HEK293 (cell line): ENCODE results near the gene MATR3.
"Not testable (repeated sequence)": the region's sequence is repeated elsewhere in the genome, so short reads cannot be mapped to it uniquely, and the experiment has no call there.

ENCODE experiments used
- CTCF ChIA-PET: fragments of 350-600 bp; formaldehyde crosslinking; extraction: SDS; loops from one replicate; lab custom pipeline; 2021; ENCODE audit warnings: antibody characterized with exemption; lab: Yijun Ruan, JAX
- POLR2A ChIA-PET: fragments of 300-600 bp; formaldehyde crosslinking; extraction: SDS; loops from one replicate; lab custom pipeline; 2020; ENCODE audit warnings: antibody characterized with exemption, inconsistent platforms; lab: Yijun Ruan, JAX
- H3K27ac ChIP-seq: fragments of 200-500 bp; sonication (Bioruptor generic); 2 replicates; pipeline ENCODE4 v1.5.1; 2014; ENCODE audit warnings: low read depth, low read length, control low read depth, inconsistent platforms; ENCODE audit errors: extremely low read depth
- H3K36me3 ChIP-seq, 2 experiments: fragments of 200-500 bp in 1 of 2; sonication (Bioruptor generic) in 1 of 2; 1 replicate in 1 of 2; 2 replicates in 1 of 2; pipeline ENCODE4 v1.5.1; 2014 to 2017; ENCODE audit warnings: inconsistent platforms in 2 of 2, low read length in 2 of 2; ENCODE audit not compliant: control insufficient read depth in 2 of 2, insufficient read depth in 1 of 2
- H3K4me1 ChIP-seq: fragments of 200-500 bp; sonication (Bioruptor generic); 2 replicates; pipeline ENCODE4 v1.5.1; 2014; ENCODE audit warnings: mild to moderate bottlenecking, low read length, inconsistent platforms; ENCODE audit not compliant: control insufficient read depth, insufficient read depth
- H3K4me3 ChIP-seq: 2 replicates; pipeline ENCODE4 v1.5.1; 2011; ENCODE audit warnings: low read depth, mild to moderate bottlenecking, control low read depth, low read length, moderate library complexity
- H3K9me3 ChIP-seq: fragments of 200-500 bp; sonication (Bioruptor generic); 2 replicates; pipeline ENCODE4 v1.5.1; 2014; ENCODE audit warnings: low read depth, low read length, inconsistent platforms; ENCODE audit not compliant: control insufficient read depth, insufficient read depth
- GLIS1 ChIP-seq: fragments of 450-650 bp; formaldehyde crosslinking; IDR thresholded peaks from 2 replicates; pipeline ENCODE4 v1.5.1; 2016; ENCODE audit warnings: missing biosample characterization, missing genetic modification characterization
- KLF7 ChIP-seq: fragments of 450-650 bp; formaldehyde crosslinking; IDR thresholded peaks from 2 replicates; pipeline ENCODE4 v1.5.1; 2016; ENCODE audit warnings: missing biosample characterization, missing genetic modification characterization, borderline replicate concordance
- SETDB1 ChIP-seq: IDR thresholded peaks from one replicate; pipeline ENCODE4 v1.6.1; 2017; ENCODE audit warnings: mild to moderate bottlenecking, low read length, moderate library complexity, mixed read lengths; ENCODE audit not compliant: insufficient read length
- YY1 ChIP-seq: fragments of 450-650 bp; formaldehyde crosslinking; IDR thresholded peaks from 2 replicates; pipeline ENCODE4 v1.5.1; 2018; ENCODE audit warnings: missing biosample characterization, missing genetic modification characterization
- ZBTB6 ChIP-seq: fragments of 450-650 bp; formaldehyde crosslinking; IDR thresholded peaks from 2 replicates; pipeline ENCODE4 v1.5.1; 2017; ENCODE audit warnings: missing biosample characterization, missing genetic modification characterization
- ZNF121 ChIP-seq: fragments of 450-650 bp; formaldehyde crosslinking; IDR thresholded peaks from 2 replicates; pipeline ENCODE4 v1.5.1; 2016; ENCODE audit warnings: missing biosample characterization, missing genetic modification characterization
- ZNF202 ChIP-seq: fragments of 450-650 bp; formaldehyde crosslinking; IDR thresholded peaks from 2 replicates; pipeline ENCODE4 v1.5.1; 2016; ENCODE audit warnings: missing biosample characterization, missing genetic modification characterization, borderline replicate concordance
- ZNF223 ChIP-seq: fragments of 450-650 bp; formaldehyde crosslinking; IDR thresholded peaks from 2 replicates; pipeline ENCODE4 v1.5.1; 2016; ENCODE audit warnings: missing biosample characterization, missing genetic modification characterization
- ZNF362 ChIP-seq: fragments of 450-650 bp; formaldehyde crosslinking; IDR thresholded peaks from 2 replicates; pipeline ENCODE4 v1.5.1; 2016; ENCODE audit warnings: missing biosample characterization, missing genetic modification characterization
- ZNF558 ChIP-seq: fragments of 450-650 bp; formaldehyde crosslinking; IDR thresholded peaks from 2 replicates; pipeline ENCODE4 v1.5.1; 2016; ENCODE audit warnings: missing biosample characterization, missing genetic modification characterization
- ZNF791 ChIP-seq: fragments of 450-650 bp; formaldehyde crosslinking; IDR thresholded peaks from 2 replicates; pipeline ENCODE4 v1.5.1; 2016; ENCODE audit warnings: missing biosample characterization, missing genetic modification characterization

MATR3 gene

GRCh38 chr5:139344177-139344576, 50.6 kb downstream of the MATR3 start (continued):
- TF ChIP-seq ZNF202 (no peak), ZNF223 (no peak), YY1 (tag by site-specific recombination) (no peak)

GRCh38 chr5:139345442-139345841, 51.9 kb downstream of the MATR3 start:
- H3K36me3 ChIP-seq: peaks cover 19 to 56% of the 10 kb centered on the region in 2 experiments
- TF ChIP-seq ZNF121: peak; percentile 63; the same call in 1 of the 2 replicates
- TF ChIP-seq ZNF362 (tag by site-specific recombination): peak; percentile 81; the same call in 1 of the 2 replicates
- TF ChIP-seq, all 188 proteins: peak for 2; not testable (repeated sequence) for 186
- H3K9me3 ChIP-seq, POLR2A ChIA-PET, H3K4me3 ChIP-seq, H3K27ac ChIP-seq: not testable (repeated sequence)
- peaks cover 11% of the 10 kb centered on the region for H3K4me1 ChIP-seq
- CTCF ChIA-PET: interaction anchor here (1.1 kb wide), 1 partner anchor 23 kb away, joined by 4 read pairs; no protein-coding TSS in a partner anchor

GRCh38 chr5:139347863-139348262, 54.3 kb downstream of the MATR3 start:
- POLR2A ChIA-PET: interaction anchor here (0.7 to 1.2 kb wide), 2 partner anchors 10 to 214 kb away, joined by 6 read pairs; no protein-coding TSS in a partner anchor
- CTCF ChIA-PET, H3K9me3 ChIP-seq, H3K27ac ChIP-seq, H3K4me3 ChIP-seq: not testable (repeated sequence)
- H3K4me1 ChIP-seq: peaks cover 11% of the 10 kb centered on the region
- peak; percentile 80 for TF ChIP-seq ZNF121
- H3K36me3 ChIP-seq: peaks cover 19 to 66% of the 10 kb centered on the region in 2 experiments

GRCh38 chr5:139354186-139354585, 60.6 kb downstream of the MATR3 start:
- peak; percentile 46; the same call in 1 of the 2 replicates for TF ChIP-seq ZNF558
- 0 out of 2 replicates have a peak, but pooled peaks have one; percentile 4 for TF ChIP-seq ZNF202
- TF ChIP-seq SETDB1: peak; percentile 63
- TF ChIP-seq ZBTB6 (tag by site-specific recombination): 0 out of 2 replicates have a peak, but pooled peaks have one; percentile 6
- TF ChIP-seq ZNF791 (tag by site-specific recombination): peak; percentile 99
- no peak for TF ChIP-seq KLF7 (tag by site-specific recombination)
- no peaks in the 10 kb centered on the region for H3K9me3 ChIP-seq
- ChIA-PET POLR2A (interaction anchor here (0.7 kb wide), 1 partner anchor 181 kb away, joined by 3 read pairs; no protein-coding TSS in a partner anchor), CTCF (interaction anchor here (0.6 to 1.3 kb wide), 2 partner anchors 12 to 48 kb away, joined by 3 to 6 read pairs; partner anchors contain the start of gene PAIP2)
- H3K27ac ChIP-seq: no peak overlapping the region
- H3K36me3 ChIP-seq: peaks cover 30 to 69% of the 10 kb centered on the region in 2 experiments
- no peak overlapping the region for H3K4me3 ChIP-seq
- no peaks in the 10 kb centered on the region for H3K4me1 ChIP-seq

GRCh38 chr5:139355900-139356299, 62.4 kb downstream of the MATR3 start:
- POLR2A ChIA-PET: interaction anchor here (0.7 kb wide), 1 partner anchor 15 kb away, joined by 4 read pairs; no protein-coding TSS in a partner anchor
- H3K36me3 ChIP-seq: peaks cover 28 to 69% of the 10 kb centered on the region in 2 experiments
- peak; percentile 64 for TF ChIP-seq GLIS1 (tag by site-specific recombination)

More at GRCh38 chr5:139355900-139356299, 62.4 kb downstream of the MATR3 start:
- H3K4me3 ChIP-seq, H3K27ac ChIP-seq, CTCF ChIA-PET, H3K9me3 ChIP-seq, H3K4me1 ChIP-seq: not testable (repeated sequence)
